ENCODE data around the gene GNG14. TPM values are rescaled to one million over a fixed set of nuclear protein-coding genes. Genes with fewer than 3 reads are reported as not detected.

GNG14 gene
- total and polyA plus RNA-seq, 10 of the 15 experiments (the other 5 are each of a cell fraction or from before 2014, with no cell fraction given): not detected

GRCh38 chr19:12695997-12696365 is 8.2 kb downstream of the GNG14 start (continued):
- no peak for TF ChIP-seq CUX1 (IDR thresholded peaks at IDR 0.05; ENCODE audit: insufficient replicate concordance, low read depth, low read length)
- TF ChIP-seq BRCA1 (IDR thresholded peaks at IDR 0.05; ENCODE audit: low read depth, low read length): no peak

- SMC1A ChIA-PET (ENCODE audit: uncharacterized antibody, unreplicated experiment): interaction anchor here (0.7 to 1.1 kb wide), 2 partner anchors 21 to 61 kb away, joined by 3 to 4 read pairs; no protein-coding TSS in a partner anchor
- intact Hi-C loops (cut with micrococcal nuclease; ENCODE audit: unreplicated experiment): no loop called here
- H3K27me3 ChIP-seq (replicated peaks in 1 of 2; ENCODE audit: control insufficient read depth in 2 of 2, insufficient read depth in 2 of 2, low read length in 1 of 2): no peaks in the 10 kb centered on the region
- TF ChIP-seq SKIL (IDR thresholded peaks at IDR 0.05; ENCODE audit: low read depth, poor library complexity, severe bottlenecking) (peak; percentile 32), KDM1A (IDR thresholded peaks at IDR 0.05; ENCODE audit: borderline replicate concordance) (no peak), TCF7 (IDR thresholded peaks at IDR 0.05; ENCODE audit: borderline replicate concordance) (no peak), MTA2 (IDR thresholded peaks at IDR 0.05; ENCODE audit: low read depth) (no peak), ZNF24 (IDR thresholded peaks at IDR 0.05) (no peak), SUZ12 (IDR thresholded peaks at IDR 0.05; ENCODE audit: unreplicated experiment) (no peak), NFYB (IDR thresholded peaks at IDR 0.05; ENCODE audit: insufficient read depth, low read depth, low read length) (no peak), USF2 (IDR thresholded peaks at IDR 0.05; ENCODE audit: borderline replicate concordance, low read depth, low read length) (no peak)
These were observed 8.9 kb downstream of the GNG14 start, which contains the start of gene FBXW9 for GRCh38 chr19:12696366-12697335. Gene FBXW9, minus strand, starts transcription at chr19:12696631. Its CDS starts 50 bp downstream, at chr19:12696581.

More at GRCh38 chr19:12696366-12697335, 8.9 kb downstream of the GNG14 start, which contains the start of gene FBXW9:
- CTCF ChIA-PET: interaction anchor here (0.8 to 1.5 kb wide), 3 partner anchors 19 to 151 kb away, joined by 4 to 5 read pairs (median 4); no protein-coding TSS in a partner anchor
- Histone ChIP-seq H3K4me2 (ENCODE audit: control insufficient read depth, insufficient read depth) (peak within 1 kb of the TSS; percentile 96), H3K4me1 (ENCODE audit: control insufficient read depth, insufficient read depth, low read length) (peaks cover 9% of the 10 kb centered on the region), H3K36me3 (ENCODE audit: control insufficient read depth in 2 of 2, insufficient read depth in 2 of 2, low read length in 1 of 2) (peaks cover 6 to 10% of the 10 kb centered on the region in 2 experiments; a peak in 3 of 4 replicates), H3K9me3 (replicated peaks; ENCODE audit: control insufficient read depth, insufficient read depth, low read length) (no peaks in the 10 kb centered on the region), H3K79me2 (ENCODE audit: control insufficient read depth, insufficient read depth, low read length) (no peaks in the 10 kb centered on the region), H3K27ac (ENCODE audit: control insufficient read depth, insufficient read depth) (peak within 1 kb of the TSS; percentile 83), H3K9ac (ENCODE audit: control insufficient read depth, insufficient read depth, low read length) (peak within 1 kb of the TSS; percentile 82), H4K20me1 (ENCODE audit: control insufficient read depth, insufficient read depth) (no peaks in the 10 kb centered on the region), H3K4me3 (peak within 1 kb of the TSS; percentile 85), H2AFZ (ENCODE audit: control insufficient read depth, low read depth, low read length) (peak within 1 kb of the TSS; percentile 94)
- FAIRE-seq (peak; percentile 94), ATAC-seq (peak; percentile 96), DNase-seq (ENCODE audit: low read depth, low spot score) (peak; percentile 84)
- TSS peak; percentile 100 for BruUV-seq (replicated peaks)
- RAD21 ChIA-PET (ENCODE audit: unreplicated experiment): interaction anchor here (0.8 to 1.0 kb wide), 2 partner anchors 99 to 129 kb away, joined by 3 read pairs; no protein-coding TSS in a partner anchor
- POLR2A ChIA-PET: interaction anchor here (0.6 to 1.4 kb wide), 8 partner anchors 11 to 711 kb away, joined by 3 to 5 read pairs (median 4); no protein-coding TSS in a partner anchor
- in situ Hi-C loops (cut with MboI): no loop called here
- WGBS (ENCODE audit: insufficient coverage, insufficient replicate concordance, low lambda C conversion rate, missing lambda C conversion rate): 7% methylated on average over 59 of the region's 59 CpGs
